ENCODE measurements around the gene GTF2F2.

The GTF2F2 gene

DNA sequence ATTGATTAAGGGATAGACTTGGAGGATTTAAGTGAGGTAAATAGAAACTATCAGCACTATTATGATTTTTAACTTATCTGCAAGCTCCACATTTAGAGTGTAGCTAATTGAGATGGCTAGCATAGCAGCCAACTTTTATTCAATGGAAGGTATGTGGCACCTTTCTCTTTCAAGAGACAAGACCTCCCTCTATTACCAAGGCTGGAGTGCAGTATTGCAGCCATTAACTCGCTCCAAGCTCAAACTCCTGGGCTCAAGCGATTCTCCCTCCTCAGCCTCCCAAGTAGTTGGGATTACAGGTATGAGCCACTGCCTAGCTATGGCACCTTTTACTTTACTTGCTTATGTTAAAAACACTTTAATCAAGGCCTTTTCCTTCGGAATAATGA is 212.5 kb downstream of the GTF2F2 start:
- DNase-seq (ENCODE audit: low read depth, low spot score): no peak

DNA sequence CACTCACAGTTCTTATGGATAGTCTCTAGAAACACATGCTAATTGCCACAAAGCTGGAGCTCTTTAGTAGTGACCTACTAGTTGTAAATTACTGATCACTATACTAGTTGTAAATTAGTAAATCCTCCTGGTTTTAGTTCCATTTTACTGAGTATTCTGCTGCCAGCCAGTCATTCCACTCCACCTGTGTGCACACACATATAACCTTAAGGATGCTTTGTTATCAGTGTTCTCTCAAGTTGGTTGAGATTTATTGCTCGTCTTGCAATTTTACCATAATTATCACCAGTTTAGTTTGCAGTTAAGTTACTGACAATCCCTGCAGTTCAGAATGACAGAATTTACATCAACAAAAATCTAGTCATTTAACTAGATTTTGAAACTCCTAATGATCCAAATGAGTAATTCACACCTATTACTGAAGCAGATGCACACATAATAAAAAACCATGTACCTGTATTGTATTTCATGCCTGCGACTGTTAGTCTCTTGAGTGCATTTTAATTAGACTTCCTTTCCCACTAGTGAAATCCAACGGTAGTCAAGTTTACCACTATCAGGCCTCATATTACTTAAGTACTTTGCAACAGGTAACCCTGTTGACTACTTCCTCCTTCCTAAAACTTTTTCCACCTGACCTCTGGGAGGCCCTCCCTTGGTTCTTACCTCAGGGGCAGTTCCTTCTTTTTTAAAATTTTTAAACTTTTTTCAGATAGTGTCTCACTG is 213.1 kb downstream of the GTF2F2 start:
- no peak for DNase-seq (ENCODE audit: low read depth, low spot score)

All from activated naive CD8-positive, alpha-beta T cell treated with anti-CD3 and anti-CD28 coated beads, Interleukin-2, amount 50 U/mL, for 16 hours (primary cell).